Naive thymus-derived CD8-positive, alpha-beta T cell (primary cell): ENCODE measurements around the gene ZNF850. TPM values are rescaled to one million over a fixed set of nuclear protein-coding genes. Genes with fewer than 3 reads are reported as not detected.
"Not testable (repeated sequence)": the region's sequence is repeated elsewhere in the genome, so short reads cannot be mapped to it uniquely, and the experiment has no call there.

Source experiments
- ATAC-seq, 2 donors: fragments of 150-1000 bp; cut with Tn5 transposase in 1 of 2; sonication (Bioruptor Pico), chemical (Tn5 transposase) in 1 of 2; 1 replicate in 1 of 2; 2 replicates in 1 of 2; pipeline ENCODE4 v1.10.0; 2021; ENCODE audit warnings: mild to moderate bottlenecking in 2 of 2, moderate library complexity in 2 of 2
- POLR2A ChIA-PET: fragments of 350-600 bp; sonication (Branson Sonifier 250); formaldehyde crosslinking; loops from one replicate; lab custom pipeline; 2021; ENCODE audit warnings: antibody characterized with exemption; lab: Charles Lee
- DNase-seq, 10 donors: peaks; one replicate each; pipeline versions ENCODE4 v3.0.0 to v3.0.0-alpha.2; 2020 to 2022
- H3K27ac Mint-ChIP-seq, 10 donors: one replicate each; pipeline ENCODE4 v1.8.0; 2020 to 2022; ENCODE audit warnings: mild to moderate bottlenecking in 10 of 10, mixed read lengths in 10 of 10, moderate library complexity in 4 of 10, inconsistent platforms in 1 of 10
- H3K27me3 Mint-ChIP-seq, 5 donors: one replicate each; pipeline ENCODE4 v1.8.0; 2021 to 2022; ENCODE audit warnings: mixed read lengths in 5 of 5
- H3K36me3 Mint-ChIP-seq, 3 donors: one replicate each; pipeline ENCODE4 v1.8.0; 2020 to 2022; ENCODE audit warnings: mixed read lengths in 3 of 3, mild to moderate bottlenecking in 2 of 3, inconsistent platforms in 1 of 3
- H3K4me1 Mint-ChIP-seq, 4 donors: one replicate each; pipeline ENCODE4 v1.8.0; 2021 to 2022; ENCODE audit warnings: mixed read lengths in 4 of 4
- H3K4me3 Mint-ChIP-seq, 10 donors: one replicate each; pipeline ENCODE4 v1.8.0; 2020 to 2022; ENCODE audit warnings: mild to moderate bottlenecking in 10 of 10, mixed read lengths in 10 of 10, moderate library complexity in 6 of 10, inconsistent platforms in 1 of 10
- H3K9me3 Mint-ChIP-seq, 9 donors: one replicate each; pipeline ENCODE4 v1.8.0; 2020 to 2022; ENCODE audit warnings: mixed read lengths in 9 of 9, mild to moderate bottlenecking in 3 of 9, inconsistent platforms in 1 of 9, moderate library complexity in 1 of 9
- polyA plus RNA-seq, 3 donors: library from polyadenylated mRNA; unstranded; fragments of 300-500 nt; fragmentation: Illumina TruSeq; gene quantifications; one replicate each; pipeline ENCODE4 v1.2.3, GENCODE V29; 2021
- total RNA-seq, 8 experiments: library from RNA in 2 of 8; stranded (reverse) in 2 of 8; gene quantifications; one replicate each; pipeline ENCODE4 v1.2.3 and lab custom pipeline; 2021 to 2026

ZNF850 gene
- total RNA-seq (1 to 10 TPM; 4.6 to 7.0 TPM), polyA plus RNA-seq (under 1 TPM; 0.40 to 0.93 (median 0.54) TPM), total RNA-seq (lab: John Stamatoyannopoulos, UW) (8.9 to 25.5 (median 22.9) reads per million in 6 experiments)

DNA sequence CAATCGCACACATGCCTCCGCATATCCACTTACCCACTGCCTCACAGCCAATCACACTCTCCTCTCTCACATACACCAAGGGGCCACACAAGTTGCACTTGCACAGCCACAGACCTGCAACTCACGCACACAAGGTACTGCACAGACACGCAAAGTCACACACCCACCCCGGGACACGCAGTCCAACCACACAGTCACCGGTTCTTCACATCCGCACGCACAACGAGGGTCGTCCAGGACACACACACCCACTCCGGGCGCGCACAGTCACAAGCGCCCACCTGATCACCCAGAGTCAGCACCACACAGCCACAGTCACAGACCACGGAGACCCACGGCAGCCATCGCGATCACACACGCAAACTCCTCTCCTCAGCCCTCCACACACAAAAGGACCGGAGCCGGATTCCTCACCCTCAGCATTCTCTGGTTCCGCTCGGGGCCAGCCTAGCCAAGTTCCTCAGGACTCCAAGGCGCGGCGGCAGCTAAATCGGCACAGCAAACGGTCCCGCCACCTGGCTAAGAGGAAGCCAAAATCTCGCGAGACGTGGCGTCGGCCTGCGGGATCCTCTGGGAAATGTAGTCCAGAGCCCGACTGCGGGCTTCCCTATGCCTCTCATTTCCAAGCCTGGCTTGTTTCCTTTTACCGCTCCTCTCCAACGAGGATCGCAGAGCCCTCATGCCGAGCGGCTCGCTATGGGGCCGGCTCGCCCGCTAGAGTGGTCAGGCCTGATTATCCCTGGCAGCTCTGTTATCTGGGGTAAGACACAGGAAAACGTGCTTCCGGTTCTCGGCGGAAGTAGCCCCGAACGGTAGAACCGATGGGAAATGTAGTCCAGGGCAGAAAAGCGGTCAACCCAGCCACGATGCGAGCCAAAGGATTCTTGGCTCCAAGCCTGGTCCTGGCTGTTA, at the start of gene ZNF850:
ZNF850 (minus strand) TSS at position 497 of the 912 bp plus-strand sequence. CDS start 10,201 bp downstream, outside the sequence.
- peak; percentile 91 for ATAC-seq
- H3K4me1 Mint-ChIP-seq, result peaks cover 19 to 28% (median 26%) of the 10 kb centered on the region in 4 donors
- H3K9me3 Mint-ChIP-seq, result peaks cover 0 to 75% (median 25%) of the 10 kb centered on the region in 9 donors
- POLR2A ChIA-PET, result interaction anchor here (0.5 to 2.2 kb wide), 8 partner anchors 21 to 455 kb away, joined by 3 to 9 read pairs (median 4); partner anchors contain the start of genes ZNF345 and ZNF382
- peak within 1 kb of the TSS; percentile 85 to 99 (median 94) for H3K27ac Mint-ChIP-seq
- H3K27me3 Mint-ChIP-seq, result peaks cover 0 to 2% (median 0%) of the 10 kb centered on the region in 5 donors
- H3K36me3 Mint-ChIP-seq, result peaks cover 9 to 39% (median 14%) of the 10 kb centered on the region in 3 donors
- peak; percentile 87 to 100 (median 93) for DNase-seq
- peak within 1 kb of the TSS; percentile 91 to 100 (median 98) for H3K4me3 Mint-ChIP-seq

DNA sequence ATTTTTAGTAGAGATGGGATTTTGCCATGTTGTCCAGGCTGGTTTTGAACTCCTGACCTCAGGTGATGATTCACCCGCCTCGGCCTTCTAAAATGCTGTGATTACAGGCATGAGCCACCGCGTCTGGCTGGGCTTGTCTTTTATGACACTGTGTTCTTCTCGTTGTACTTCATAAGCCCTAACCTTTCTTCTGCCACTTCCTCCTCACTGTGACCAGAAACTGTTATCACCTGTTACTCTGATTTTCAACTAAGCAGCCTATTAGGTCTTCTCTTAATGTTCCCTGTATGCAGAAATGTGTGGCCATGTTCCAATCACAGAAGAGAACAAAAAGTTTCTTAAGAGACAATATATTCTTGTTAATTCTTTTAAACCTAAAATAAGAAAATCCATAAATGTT, 49.2 kb upstream of the ZNF850 start:
- no peak overlapping the region for H3K27ac Mint-ChIP-seq

DNA sequence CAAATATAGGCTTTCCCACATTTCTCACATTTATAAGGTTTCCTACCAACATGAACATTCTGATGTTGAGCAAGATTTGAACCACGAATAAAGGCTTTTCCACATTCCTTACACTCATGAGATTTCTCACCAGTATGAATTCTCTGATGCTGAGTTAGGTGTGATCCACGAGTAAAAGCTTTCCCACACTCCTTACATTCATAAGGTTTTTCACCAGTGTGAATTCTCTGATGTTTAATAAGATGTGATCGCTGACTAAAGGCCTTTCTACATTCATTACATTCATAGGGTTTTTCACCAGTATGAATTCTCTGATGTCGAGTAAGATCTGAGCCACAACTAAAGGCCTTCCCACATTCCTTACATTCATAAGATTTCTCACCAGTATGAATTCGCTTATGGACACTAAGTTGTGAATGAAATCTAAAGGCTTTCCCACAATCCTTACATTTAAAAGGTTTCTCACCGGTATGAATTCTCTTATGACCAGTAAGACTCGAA, 46.6 kb upstream of the ZNF850 start:
- Mint-ChIP-seq H3K4me3 (no peak overlapping the region), H3K4me1 (no peaks in the 10 kb centered on the region), H3K9me3 (peaks cover 0 to 98% (median 31%) of the 10 kb centered on the region in 9 donors), H3K27ac (no peak overlapping the region), H3K36me3 (peaks cover 36 to 91% (median 79%) of the 10 kb centered on the region in 3 donors), H3K27me3 (no peaks in the 10 kb centered on the region)
- POLR2A ChIA-PET, result no interaction called here
- DNase-seq (no peak), ATAC-seq (no peak)

More for the DNA sequence above, 49.2 kb upstream of the ZNF850 start:
- peaks cover 54 to 91% (median 80%) of the 10 kb centered on the region in 3 donors for H3K36me3 Mint-ChIP-seq
- peaks cover 0 to 99% (median 51%) of the 10 kb centered on the region in 9 donors for H3K9me3 Mint-ChIP-seq
- no peaks in the 10 kb centered on the region for H3K27me3 Mint-ChIP-seq
- H3K4me3 Mint-ChIP-seq, result no peak overlapping the region
- POLR2A ChIA-PET, result interaction anchor here (1.0 kb wide), 1 partner anchor 12 kb away, joined by 4 read pairs; no protein-coding TSS in a partner anchor
- ATAC-seq, result no peak
- DNase-seq, result no peak
- no peaks in the 10 kb centered on the region for H3K4me1 Mint-ChIP-seq

DNA sequence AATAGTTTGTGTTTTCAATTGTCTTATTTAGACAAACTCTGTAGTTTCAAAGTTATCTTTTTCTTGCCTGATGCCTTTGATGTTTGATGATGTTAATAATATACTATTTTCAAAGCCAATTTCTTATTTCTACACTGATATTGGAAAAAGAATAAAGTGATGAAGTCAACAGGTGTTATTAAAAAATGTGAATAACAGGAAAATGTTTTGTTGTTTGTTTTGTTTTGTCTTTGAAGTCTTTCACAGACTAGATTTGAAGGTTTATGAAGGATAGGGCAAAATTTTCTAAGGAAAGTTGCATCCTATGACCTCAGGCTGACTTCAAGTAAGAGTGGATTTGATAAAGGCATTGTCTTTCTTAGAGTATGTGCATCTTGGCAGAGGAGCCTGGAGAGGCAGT, 34.4 kb upstream of the ZNF850 start:
- DNase-seq (no peak), ATAC-seq (no peak)
- POLR2A ChIA-PET, result no interaction called here
- no peak overlapping the region for H3K4me3 Mint-ChIP-seq
- H3K27me3 Mint-ChIP-seq, result no peaks in the 10 kb centered on the region
- no peak overlapping the region for H3K27ac Mint-ChIP-seq
- peaks cover 19 to 92% (median 50%) of the 10 kb centered on the region in 9 donors for H3K9me3 Mint-ChIP-seq
- H3K4me1 Mint-ChIP-seq, result no peaks in the 10 kb centered on the region
- peaks cover 61 to 81% (median 61%) of the 10 kb centered on the region in 3 donors for H3K36me3 Mint-ChIP-seq

DNA sequence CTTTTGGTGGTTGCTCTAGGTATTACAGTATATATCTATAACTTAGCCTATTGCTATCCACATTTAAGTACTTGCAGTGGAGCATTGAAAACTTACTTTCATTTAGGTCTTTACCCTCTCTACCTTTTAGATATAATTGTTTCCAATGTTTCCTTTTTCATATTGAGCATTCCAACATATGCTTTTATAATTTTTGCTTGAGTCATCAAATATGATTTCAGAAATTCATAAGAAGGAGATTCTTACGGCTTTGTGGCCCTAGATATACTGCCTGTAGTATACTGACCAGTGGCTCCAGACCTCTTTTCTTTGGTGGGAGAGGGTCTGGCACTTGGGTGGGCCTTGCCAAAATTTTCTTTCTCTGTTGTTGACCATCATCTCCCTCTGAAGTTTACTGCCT, 32.8 kb upstream of the ZNF850 start:
- no peaks in the 10 kb centered on the region for H3K27me3 Mint-ChIP-seq
- POLR2A ChIA-PET, result no interaction called here
- H3K4me3 Mint-ChIP-seq, result no peak overlapping the region
- no peak overlapping the region for H3K27ac Mint-ChIP-seq
- peaks cover 48 to 78% (median 62%) of the 10 kb centered on the region in 3 donors for H3K36me3 Mint-ChIP-seq
- no peak for ATAC-seq
- peaks cover 12 to 92% (median 41%) of the 10 kb centered on the region in 9 donors for H3K9me3 Mint-ChIP-seq
- no peaks in the 10 kb centered on the region for H3K4me1 Mint-ChIP-seq
- no peak for DNase-seq

DNA sequence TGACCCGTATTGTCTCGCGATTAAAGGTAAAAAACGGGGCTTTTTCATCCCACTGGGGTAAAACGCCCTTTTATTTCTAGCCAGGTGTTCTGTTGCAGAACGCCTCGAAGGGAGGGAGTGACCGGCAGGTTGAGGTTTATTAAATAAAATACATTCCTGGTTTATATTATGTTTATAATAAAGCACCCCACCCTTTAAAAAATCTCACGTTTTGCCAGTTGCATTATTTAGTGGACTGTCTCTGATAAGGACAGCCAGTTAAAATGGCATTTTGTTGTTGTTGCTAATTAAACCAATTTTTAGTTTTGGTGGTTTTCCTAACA, 25.1 kb upstream of the ZNF850 start:
- DNase-seq (no peak), ATAC-seq (no peak)
- Mint-ChIP-seq H3K4me1 (peaks cover 4 to 20% (median 12%) of the 10 kb centered on the region in 4 donors), H3K27me3 (peaks cover 0 to 2% (median 0%) of the 10 kb centered on the region in 5 donors), H3K4me3 (peak overlapping the region; percentile 95 to 100 (median 98)), H3K9me3 (peaks cover 0 to 89% (median 28%) of the 10 kb centered on the region in 9 donors), H3K27ac (peak overlapping the region; percentile 92 to 100 (median 99)), H3K36me3 (peaks cover 32 to 63% (median 38%) of the 10 kb centered on the region in 3 donors)
- POLR2A ChIA-PET, result interaction anchor here (0.9 to 2.3 kb wide), 10 partner anchors 25 to 583 kb away, joined by 3 to 19 read pairs (median 4); partner anchors contain the start of genes ZFP14, ZNF146, ZNF260 and ZNF345

DNA sequence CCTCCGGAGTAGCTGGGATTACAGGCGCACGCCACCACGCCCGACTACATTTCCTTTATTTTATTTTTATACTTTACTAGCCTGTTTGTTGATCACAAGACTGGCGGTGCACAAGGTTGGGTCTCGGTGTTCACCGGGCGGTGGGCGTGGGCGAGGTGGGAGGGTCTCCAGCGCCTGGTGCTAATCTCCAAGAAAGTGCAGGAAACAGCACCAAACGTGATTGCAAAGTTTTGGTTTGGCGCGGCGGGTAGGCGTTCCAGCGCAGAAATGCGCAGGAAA, 24.0 kb upstream of the ZNF850 start:
- peak overlapping the region; percentile 92 to 100 (median 99) for H3K27ac Mint-ChIP-seq
- POLR2A ChIA-PET, result interaction anchor here (0.6 to 2.3 kb wide), 12 partner anchors 12 to 582 kb away, joined by 3 to 19 read pairs (median 4); partner anchors contain the start of genes ZFP14, ZNF146, ZNF260 and ZNF345
- H3K4me1 Mint-ChIP-seq, result peaks cover 4 to 20% (median 12%) of the 10 kb centered on the region in 4 donors
- DNase-seq (no peak), ATAC-seq (no peak)
- peaks cover 6 to 10% (median 8%) of the 10 kb centered on the region in 5 donors for H3K27me3 Mint-ChIP-seq
- H3K4me3 Mint-ChIP-seq, result peak overlapping the region; percentile 95 to 100 (median 98)
- H3K9me3 Mint-ChIP-seq, result peaks cover 0 to 90% (median 33%) of the 10 kb centered on the region in 9 donors
- peaks cover 29 to 62% (median 47%) of the 10 kb centered on the region in 3 donors for H3K36me3 Mint-ChIP-seq

DNA sequence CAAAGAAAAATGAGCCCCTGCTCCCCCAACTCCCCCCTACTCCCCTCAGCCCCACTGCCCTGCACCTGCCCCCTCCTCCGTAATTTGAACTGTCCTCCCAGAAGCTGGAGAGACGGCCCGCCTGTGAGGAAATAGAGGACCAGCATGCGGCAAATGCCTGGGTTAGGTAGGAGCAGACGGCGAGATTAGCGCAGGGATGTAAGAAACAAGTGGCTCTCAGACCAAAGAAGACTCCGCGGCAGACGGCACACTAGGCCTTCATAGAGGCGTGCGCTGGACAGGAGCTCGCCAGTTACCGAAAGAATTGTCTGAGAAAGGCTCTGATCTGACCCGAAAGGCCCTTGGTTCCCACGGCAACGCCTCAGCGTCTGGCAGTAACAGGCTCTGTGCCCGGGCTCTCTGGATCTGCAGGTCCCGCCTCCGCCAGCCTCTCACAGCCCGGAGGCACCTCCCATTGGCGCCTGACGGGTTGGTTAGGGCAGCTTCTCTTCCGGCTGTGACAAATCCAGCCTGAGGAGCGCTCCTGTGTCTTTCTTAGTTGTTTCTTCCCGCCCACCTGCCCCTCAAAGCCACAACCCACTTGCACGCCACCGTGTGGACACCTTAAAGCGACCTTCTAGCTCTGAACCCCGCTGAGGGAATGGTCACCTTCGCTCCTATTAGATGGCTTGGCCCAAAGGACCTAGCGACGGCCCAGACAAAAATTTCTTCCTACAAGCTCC, 19.0 kb upstream of the ZNF850 start:
- DNase-seq, H3K4me1 Mint-ChIP-seq, POLR2A ChIA-PET: not testable (repeated sequence)
- ATAC-seq, result peak; percentile 90 to 100
- H3K27me3 Mint-ChIP-seq, result peaks cover 6 to 10% (median 8%) of the 10 kb centered on the region in 5 donors
- H3K36me3 Mint-ChIP-seq, result peaks cover 9 to 47% (median 45%) of the 10 kb centered on the region in 3 donors
- peaks cover 0 to 86% (median 41%) of the 10 kb centered on the region in 9 donors for H3K9me3 Mint-ChIP-seq
- H3K4me3 Mint-ChIP-seq, result peak overlapping the region in 5 of 10 donors; percentile 17 to 45 (median 33)
- H3K27ac Mint-ChIP-seq, result peak overlapping the region in 2 of 10 donors; percentile 15 to 53

DNA sequence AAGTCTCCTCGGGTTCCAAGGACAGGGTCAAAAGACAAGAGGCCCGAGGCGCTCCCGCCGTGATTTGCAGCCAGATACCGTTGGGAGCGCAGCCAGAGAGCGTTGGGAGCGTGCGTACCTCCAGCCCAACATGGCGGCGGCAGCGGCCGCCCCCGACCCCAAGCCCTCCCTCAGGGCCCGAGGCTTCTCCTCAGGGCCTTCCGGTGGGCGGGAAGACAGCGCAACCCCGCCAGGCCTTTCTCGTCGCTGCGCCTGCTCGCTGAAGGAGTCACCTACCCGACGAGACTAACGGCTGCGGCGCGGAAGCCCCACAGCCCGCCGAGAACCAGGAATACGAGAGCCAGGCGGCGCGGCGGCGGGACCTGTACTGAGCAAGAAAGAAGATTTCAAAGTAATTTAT, 3.2 kb upstream of the ZNF850 start:
- POLR2A ChIA-PET, result no interaction called here
- DNase-seq (no peak), ATAC-seq (no peak)
- Mint-ChIP-seq H3K4me3 (peak overlapping the region in 1 of 10 donors; percentile 7), H3K36me3 (peaks cover 5 to 30% (median 17%) of the 10 kb centered on the region in 3 donors), H3K9me3 (peaks cover 0 to 81% (median 30%) of the 10 kb centered on the region in 9 donors), H3K27me3 (peaks cover 0 to 5% (median 0%) of the 10 kb centered on the region in 5 donors), H3K4me1 (peaks cover 19 to 25% (median 24%) of the 10 kb centered on the region in 4 donors), H3K27ac (peak overlapping the region in 1 of 10 donors; percentile 66)

DNA sequence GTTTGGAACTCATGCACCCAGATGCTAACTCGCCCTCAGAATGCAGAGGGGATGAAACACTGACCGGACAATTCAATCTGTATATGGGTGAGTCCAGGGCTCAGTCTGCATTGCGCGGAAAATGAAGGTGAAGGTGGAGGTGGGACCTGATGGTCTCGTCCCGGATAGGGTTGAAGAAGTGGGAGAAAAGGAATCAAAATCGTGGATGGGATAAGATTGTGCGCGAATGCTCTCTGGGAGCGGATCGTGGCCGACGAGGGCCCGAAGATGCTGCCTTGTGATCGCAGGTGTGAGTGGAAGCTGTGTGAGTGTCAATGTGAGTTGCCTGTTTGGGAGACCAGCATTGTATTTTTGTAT, 594 bp upstream of the ZNF850 start:
- Mint-ChIP-seq H3K9me3 (peaks cover 0 to 76% (median 25%) of the 10 kb centered on the region in 9 donors), H3K4me1 (peaks cover 19 to 28% (median 26%) of the 10 kb centered on the region in 4 donors), H3K27ac (peak overlapping the region; percentile 85 to 99 (median 94)), H3K27me3 (peaks cover 0 to 5% (median 0%) of the 10 kb centered on the region in 5 donors), H3K36me3 (peaks cover 9 to 39% (median 14%) of the 10 kb centered on the region in 3 donors), H3K4me3 (peak overlapping the region; percentile 91 to 100 (median 98))
- ATAC-seq (peak; percentile 19 to 37), DNase-seq (no peak)
- POLR2A ChIA-PET, result interaction anchor here (0.5 to 2.2 kb wide), 7 partner anchors 20 to 444 kb away, joined by 3 to 9 read pairs (median 4); partner anchors contain the start of genes ZNF345 and ZNF382

DNA sequence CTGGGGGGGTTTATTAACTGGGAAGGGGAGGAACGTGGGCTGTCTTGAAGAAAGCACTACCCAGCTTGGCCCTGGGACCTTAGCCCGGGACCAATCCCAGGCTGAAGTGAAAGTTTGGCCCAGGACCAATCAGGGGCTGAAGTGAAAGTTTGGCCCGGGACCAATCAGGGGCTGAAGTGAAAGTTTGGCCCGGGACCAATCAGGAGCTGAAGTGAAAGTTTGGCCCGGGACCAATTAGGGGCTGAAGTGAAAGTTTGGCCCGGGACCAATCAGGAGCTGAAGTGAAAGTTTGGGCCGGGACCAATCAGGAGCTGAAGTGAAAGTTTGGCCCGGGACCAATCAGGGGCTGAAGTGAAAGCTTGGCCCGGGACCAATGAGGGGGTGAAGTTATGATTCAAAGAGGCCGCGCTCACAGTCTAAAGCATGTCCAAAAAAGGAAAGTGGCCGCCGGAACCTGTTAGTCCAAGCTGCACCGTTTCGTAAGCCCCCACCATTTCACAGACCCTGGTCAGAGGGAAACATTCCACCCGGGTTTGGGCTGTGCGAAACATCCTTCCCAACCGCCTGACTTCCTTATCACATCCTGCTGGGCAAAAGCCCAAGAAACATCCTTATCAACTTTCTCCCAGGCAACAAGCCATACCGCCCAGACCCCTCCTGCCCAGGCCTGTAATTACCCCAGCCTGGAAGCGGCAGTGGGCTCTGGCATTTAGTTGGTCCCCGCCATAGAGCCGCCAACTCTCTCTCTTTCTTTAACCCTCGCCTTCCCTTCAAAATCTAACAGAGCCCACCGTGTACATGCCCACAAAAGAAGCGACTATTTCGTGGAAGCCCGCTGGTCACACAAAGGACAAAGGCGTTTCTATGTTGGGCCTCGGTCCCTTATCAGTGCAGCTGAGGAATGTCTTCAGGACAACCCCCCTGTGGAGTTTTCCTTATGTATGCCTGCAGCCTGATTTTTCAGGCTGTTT, 1.1 kb downstream of the ZNF850 start:
- H3K9me3 Mint-ChIP-seq, result peaks cover 0 to 75% (median 25%) of the 10 kb centered on the region in 9 donors
- no peak for ATAC-seq
- H3K27me3 Mint-ChIP-seq, result peaks cover 0 to 2% (median 0%) of the 10 kb centered on the region in 5 donors
- POLR2A ChIA-PET, result no interaction called here
- peaks cover 19 to 28% (median 26%) of the 10 kb centered on the region in 4 donors for H3K4me1 Mint-ChIP-seq
- peak in 1 of 10 donors; percentile 8 for DNase-seq
- peak overlapping the region; percentile 91 to 100 (median 98) for H3K4me3 Mint-ChIP-seq
- H3K27ac Mint-ChIP-seq, result peak overlapping the region; percentile 85 to 99 (median 94)
- peaks cover 14 to 40% (median 16%) of the 10 kb centered on the region in 3 donors for H3K36me3 Mint-ChIP-seq
